Measurements from ENCODE around the gene ZNF33A. TPM values are rescaled to one million over a fixed set of nuclear protein-coding genes. Genes with fewer than 3 reads are reported as not detected.
A peak's percentile ranks its signal among the peaks of the same experiment; 100 is the strongest.
"Not testable (repeated sequence)": the region's sequence is repeated elsewhere in the genome, so short reads cannot be mapped to it uniquely, and the experiment has no call there.

The ZNF33A gene
- total RNA-seq, 4 donors from 2014 or later: 17.5 to 45.8 (median 24.8) TPM

- Histone ChIP-seq H3K9me3 (no peaks in the 10 kb centered on the region), H3K4me3 (peak within 1 kb of the TSS; percentile 100), H3K4me1 (peaks cover 13% of the 10 kb centered on the region), H3K27me3 (no peaks in the 10 kb centered on the region), H3K27ac (peak within 1 kb of the TSS; percentile 99), H3K36me3 (no peaks in the 10 kb centered on the region)
- 0% methylated on average over 48 of the region's 66 CpGs for WGBS
- TF ChIP-seq POLR2A (IDR thresholded peaks at IDR 0.05) (peak; percentile 71 to 77), CTCF (IDR thresholded peaks at IDR 0.05) (peak; percentile 85 to 92), EP300 (IDR thresholded peaks at IDR 0.05) (no peak), POLR2AphosphoS5 (IDR thresholded peaks at IDR 0.05) (peak in 2 of 3 donors; percentile 38 to 49)
- peak; percentile 99 for DNase-seq (ENCODE audit: low spot score in 2 of 2)
Measured at GRCh38 chr10:37976091-37976879, 34.2 kb upstream of the ZNF33A start, which contains the start of gene ZNF25. Gene ZNF25, minus strand, starts transcription at chr10:37976647. Its CDS starts 4,925 bp downstream, at chr10:37971722.

GRCh38 chr10:37976880-37977203, 33.6 kb upstream of the ZNF33A start:
- Histone ChIP-seq H3K4me1 (peaks cover 13% of the 10 kb centered on the region), H3K9me3 (no peaks in the 10 kb centered on the region), H3K27ac (peak overlapping the region; percentile 99), H3K36me3 (no peaks in the 10 kb centered on the region), H3K4me3 (peak overlapping the region; percentile 100), H3K27me3 (no peaks in the 10 kb centered on the region)
- no peak for DNase-seq (ENCODE audit: low spot score in 2 of 2)
- WGBS: 5% methylated on average over 9 of the region's 9 CpGs
- TF ChIP-seq POLR2AphosphoS5 (IDR thresholded peaks at IDR 0.05): no peak
- no peak for TF ChIP-seq EP300 (IDR thresholded peaks at IDR 0.05)
- TF ChIP-seq POLR2A (IDR thresholded peaks at IDR 0.05): no peak
- no peak for TF ChIP-seq CTCF (IDR thresholded peaks at IDR 0.05)

GRCh38 chr10:37991655-37992054, 18.8 kb upstream of the ZNF33A start:
- no peak overlapping the region for H3K27ac ChIP-seq
- TF ChIP-seq CTCF (IDR thresholded peaks at IDR 0.05) (no peak), POLR2AphosphoS5 (IDR thresholded peaks at IDR 0.05) (no peak), POLR2A (IDR thresholded peaks at IDR 0.05) (no peak), EP300 (IDR thresholded peaks at IDR 0.05) (no peak)
- H3K9me3 ChIP-seq: no peaks in the 10 kb centered on the region
- H3K4me1 ChIP-seq: no peaks in the 10 kb centered on the region
- no peaks in the 10 kb centered on the region for H3K27me3 ChIP-seq
- DNase-seq (ENCODE audit: low spot score in 2 of 2): no peak
- WGBS: 81% methylated on average over 2 of the region's 2 CpGs
- no peak overlapping the region for H3K4me3 ChIP-seq
- no peaks in the 10 kb centered on the region for H3K36me3 ChIP-seq

- H3K4me1 ChIP-seq: no peaks in the 10 kb centered on the region
- WGBS: 81% methylated on average over 3 of the region's 3 CpGs
- no peak overlapping the region for H3K4me3 ChIP-seq
- H3K36me3 ChIP-seq: no peaks in the 10 kb centered on the region
- no peak overlapping the region for H3K27ac ChIP-seq
- TF ChIP-seq CTCF (IDR thresholded peaks at IDR 0.05) (no peak), EP300 (IDR thresholded peaks at IDR 0.05) (no peak), POLR2AphosphoS5 (IDR thresholded peaks at IDR 0.05) (no peak), POLR2A (IDR thresholded peaks at IDR 0.05) (no peak)
- no peaks in the 10 kb centered on the region for H3K9me3 ChIP-seq
- no peaks in the 10 kb centered on the region for H3K27me3 ChIP-seq
- DNase-seq (ENCODE audit: low spot score in 2 of 2): no peak
Measured at GRCh38 chr10:37992083-37992482, 18.4 kb upstream of the ZNF33A start.

GRCh38 chr10:37998920-37999319, 11.6 kb upstream of the ZNF33A start:
- not testable (repeated sequence) for H3K27ac ChIP-seq; H3K4me1 ChIP-seq; H3K27me3 ChIP-seq; H3K9me3 ChIP-seq; H3K4me3 ChIP-seq; H3K36me3 ChIP-seq; DNase-seq (ENCODE audit: low spot score in 2 of 2)
- 78% methylated on average over 3 of the region's 3 CpGs for WGBS

GRCh38 chr10:38000474-38000873, 10.0 kb upstream of the ZNF33A start:
- H3K9me3 ChIP-seq; H3K36me3 ChIP-seq; H3K4me1 ChIP-seq; H3K27me3 ChIP-seq; DNase-seq (ENCODE audit: low spot score in 2 of 2); H3K4me3 ChIP-seq; H3K27ac ChIP-seq: not testable (repeated sequence)
- 100% methylated on average over 1 of the region's 1 CpG for WGBS
